Mesothelial cell of epicardium (in vitro differentiated cells): Measurements from ENCODE around the gene LYRM4. TPM values are rescaled to one million over a fixed set of nuclear protein-coding genes. Genes with fewer than 3 reads are reported as not detected.

Source experiments
- DNase-seq, 2 experiments: peaks; one replicate each; pipeline ENCODE4 v3.0.0; 2021; ENCODE audit warnings: low spot score in 2 of 2; ENCODE audit not compliant: unreplicated experiment in 2 of 2
- H3K27ac Mint-ChIP-seq: 2 replicates; pipeline ENCODE4 v1.8.0; 2021; ENCODE audit warnings: mixed read lengths
- H3K27me3 Mint-ChIP-seq: 2 replicates; pipeline ENCODE4 v1.8.0; 2021; ENCODE audit warnings: low read depth, mixed read lengths
- H3K36me3 Mint-ChIP-seq: 2 replicates; pipeline ENCODE4 v1.8.0; 2021; ENCODE audit warnings: mixed read lengths
- H3K4me1 Mint-ChIP-seq: 2 replicates; pipeline ENCODE4 v1.8.0; 2021; ENCODE audit warnings: mixed read lengths
- H3K4me3 Mint-ChIP-seq: 2 replicates; pipeline ENCODE4 v1.8.0; 2021; ENCODE audit warnings: mild to moderate bottlenecking, moderate library complexity, mixed read lengths
- H3K9me3 Mint-ChIP-seq: 2 replicates; pipeline ENCODE4 v1.8.0; 2021; ENCODE audit warnings: mixed read lengths
- total RNA-seq: library from RNA; stranded (reverse); gene quantifications from 3 replicates; pipeline ENCODE4 v1.2.1, GENCODE V29; 2021
- TF ChIP-seq, protein P1 (sequence below): fragments of 200-600 bp; sonication (generic); IDR thresholded peaks from one replicate; pipeline ENCODE4 v1.5.0; 2021; ENCODE audit warnings: antibody characterized with exemption; ENCODE audit not compliant: unreplicated experiment

LYRM4 gene
- total RNA-seq, 1 donor from 2014 or later, result 35.5 TPM

DNA sequence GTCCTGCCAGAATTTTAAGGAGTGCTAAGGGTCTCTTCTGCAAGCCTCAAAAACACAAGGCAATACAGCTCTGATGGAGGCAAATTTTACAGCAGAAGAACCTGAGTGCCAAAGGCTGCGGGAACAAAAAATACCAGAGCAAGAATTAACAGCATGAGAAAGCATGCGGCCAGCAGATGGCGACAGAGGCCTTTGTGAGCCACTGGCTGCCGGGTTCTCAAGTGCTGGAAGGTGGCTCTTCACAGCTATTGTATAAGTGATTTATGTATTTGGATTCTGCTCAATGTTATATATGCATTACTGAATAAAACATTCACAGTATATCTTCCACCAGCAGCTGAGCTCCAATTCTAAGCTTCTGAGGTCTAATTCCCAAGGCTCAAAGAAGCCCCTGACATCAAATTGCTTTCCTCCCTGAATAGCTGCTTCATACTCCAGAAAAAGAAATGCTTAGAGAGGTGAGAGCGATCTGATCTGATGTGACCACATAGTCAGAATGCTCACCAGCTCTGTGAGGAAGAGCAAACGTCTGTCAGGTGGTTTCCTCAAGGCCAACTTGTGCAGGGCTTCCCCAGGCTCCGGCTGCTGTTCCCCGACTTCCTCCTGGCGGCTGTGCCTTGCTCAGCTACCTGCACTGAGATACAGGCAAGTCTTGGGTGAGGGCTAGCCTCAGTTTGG is 117.0 kb downstream of the LYRM4 start:
- no peak overlapping the region for H3K27ac Mint-ChIP-seq
- H3K4me1 Mint-ChIP-seq, result peaks cover 26% of the 10 kb centered on the region
- H3K36me3 Mint-ChIP-seq, result no peaks in the 10 kb centered on the region
- TF ChIP-seq, protein P1, sequence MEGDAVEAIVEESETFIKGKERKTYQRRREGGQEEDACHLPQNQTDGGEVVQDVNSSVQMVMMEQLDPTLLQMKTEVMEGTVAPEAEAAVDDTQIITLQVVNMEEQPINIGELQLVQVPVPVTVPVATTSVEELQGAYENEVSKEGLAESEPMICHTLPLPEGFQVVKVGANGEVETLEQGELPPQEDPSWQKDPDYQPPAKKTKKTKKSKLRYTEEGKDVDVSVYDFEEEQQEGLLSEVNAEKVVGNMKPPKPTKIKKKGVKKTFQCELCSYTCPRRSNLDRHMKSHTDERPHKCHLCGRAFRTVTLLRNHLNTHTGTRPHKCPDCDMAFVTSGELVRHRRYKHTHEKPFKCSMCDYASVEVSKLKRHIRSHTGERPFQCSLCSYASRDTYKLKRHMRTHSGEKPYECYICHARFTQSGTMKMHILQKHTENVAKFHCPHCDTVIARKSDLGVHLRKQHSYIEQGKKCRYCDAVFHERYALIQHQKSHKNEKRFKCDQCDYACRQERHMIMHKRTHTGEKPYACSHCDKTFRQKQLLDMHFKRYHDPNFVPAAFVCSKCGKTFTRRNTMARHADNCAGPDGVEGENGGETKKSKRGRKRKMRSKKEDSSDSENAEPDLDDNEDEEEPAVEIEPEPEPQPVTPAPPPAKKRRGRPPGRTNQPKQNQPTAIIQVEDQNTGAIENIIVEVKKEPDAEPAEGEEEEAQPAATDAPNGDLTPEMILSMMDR, result peak; percentile 92
- no peaks in the 10 kb centered on the region for H3K27me3 Mint-ChIP-seq
- no peaks in the 10 kb centered on the region for H3K9me3 Mint-ChIP-seq
- DNase-seq, result peak; percentile 66 to 90
- no peak overlapping the region for H3K4me3 Mint-ChIP-seq

DNA sequence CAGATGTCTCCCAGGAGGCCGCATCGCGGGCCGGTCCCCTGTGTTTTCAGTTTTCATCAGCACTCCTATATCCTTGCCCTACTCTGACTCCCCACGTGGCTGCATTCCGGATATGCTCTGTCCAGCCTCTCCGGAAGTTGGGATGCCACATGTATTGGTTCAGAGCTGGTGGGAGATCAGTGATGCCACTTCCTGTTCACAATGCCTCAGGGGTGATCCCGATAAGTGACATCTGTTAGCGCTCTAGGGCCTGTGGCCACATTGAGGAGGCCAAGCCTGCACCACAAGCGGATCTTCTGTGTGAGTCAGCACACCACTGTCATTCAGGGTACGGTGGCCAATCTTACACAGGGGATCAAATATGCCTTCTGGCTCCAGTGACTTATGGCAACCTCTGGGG is 117.8 kb downstream of the LYRM4 start:
- TF ChIP-seq, protein P1, result no peak
- Mint-ChIP-seq H3K4me3 (no peak overlapping the region), H3K9me3 (no peaks in the 10 kb centered on the region), H3K36me3 (no peaks in the 10 kb centered on the region), H3K27me3 (no peaks in the 10 kb centered on the region), H3K27ac (no peak overlapping the region), H3K4me1 (peaks cover 26% of the 10 kb centered on the region)
- DNase-seq, result no peak

DNA sequence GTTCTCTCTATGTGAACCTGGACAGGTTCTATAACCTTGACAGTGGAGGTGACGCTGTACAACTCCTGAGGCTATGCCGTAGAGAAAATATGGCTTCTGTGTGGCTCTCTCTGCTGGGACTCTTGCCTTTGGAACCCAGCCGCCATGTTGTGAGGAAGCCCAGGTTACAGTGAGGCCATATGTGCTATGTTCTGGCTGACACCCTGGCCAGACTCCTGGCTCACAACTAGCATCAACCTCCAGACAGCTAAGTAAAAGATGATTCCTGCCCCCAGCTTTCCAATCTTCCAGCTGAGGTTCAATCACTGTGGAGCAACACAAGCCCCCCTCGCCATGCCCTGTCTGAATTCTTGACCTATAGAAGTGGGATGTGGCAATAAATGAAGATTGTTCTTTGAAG is 118.6 kb downstream of the LYRM4 start:
- Mint-ChIP-seq H3K27me3 (no peaks in the 10 kb centered on the region), H3K4me3 (no peak overlapping the region), H3K36me3 (no peaks in the 10 kb centered on the region), H3K9me3 (no peaks in the 10 kb centered on the region), H3K27ac (no peak overlapping the region), H3K4me1 (peaks cover 23% of the 10 kb centered on the region)
- DNase-seq, result no peak
- TF ChIP-seq, protein P1, result no peak

DNA sequence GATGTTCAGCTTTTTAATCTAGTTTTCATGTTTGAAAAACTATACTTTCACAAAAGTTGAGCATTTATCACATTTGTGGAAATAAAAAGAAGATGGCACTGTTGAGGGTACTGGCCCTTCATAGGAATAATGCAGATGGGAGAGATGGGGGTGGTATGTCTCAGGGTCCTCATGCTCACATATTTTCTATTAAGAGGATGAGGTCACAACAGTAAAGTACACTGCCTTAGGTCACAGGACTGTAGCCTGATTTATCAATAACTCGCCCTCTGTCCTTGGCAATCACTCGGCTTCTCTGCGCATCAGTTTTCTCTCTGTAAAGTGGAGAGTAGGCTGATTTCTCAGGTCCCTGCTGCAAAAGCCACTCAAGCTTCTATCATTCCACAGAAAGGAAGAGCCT is 119.7 kb downstream of the LYRM4 start:
- Mint-ChIP-seq H3K36me3 (peaks cover under 1% of the 10 kb centered on the region), H3K27me3 (no peaks in the 10 kb centered on the region), H3K4me3 (no peak overlapping the region), H3K9me3 (no peaks in the 10 kb centered on the region), H3K4me1 (peaks cover 12% of the 10 kb centered on the region), H3K27ac (no peak overlapping the region)
- TF ChIP-seq, protein P1, result no peak
- no peak for DNase-seq

DNA sequence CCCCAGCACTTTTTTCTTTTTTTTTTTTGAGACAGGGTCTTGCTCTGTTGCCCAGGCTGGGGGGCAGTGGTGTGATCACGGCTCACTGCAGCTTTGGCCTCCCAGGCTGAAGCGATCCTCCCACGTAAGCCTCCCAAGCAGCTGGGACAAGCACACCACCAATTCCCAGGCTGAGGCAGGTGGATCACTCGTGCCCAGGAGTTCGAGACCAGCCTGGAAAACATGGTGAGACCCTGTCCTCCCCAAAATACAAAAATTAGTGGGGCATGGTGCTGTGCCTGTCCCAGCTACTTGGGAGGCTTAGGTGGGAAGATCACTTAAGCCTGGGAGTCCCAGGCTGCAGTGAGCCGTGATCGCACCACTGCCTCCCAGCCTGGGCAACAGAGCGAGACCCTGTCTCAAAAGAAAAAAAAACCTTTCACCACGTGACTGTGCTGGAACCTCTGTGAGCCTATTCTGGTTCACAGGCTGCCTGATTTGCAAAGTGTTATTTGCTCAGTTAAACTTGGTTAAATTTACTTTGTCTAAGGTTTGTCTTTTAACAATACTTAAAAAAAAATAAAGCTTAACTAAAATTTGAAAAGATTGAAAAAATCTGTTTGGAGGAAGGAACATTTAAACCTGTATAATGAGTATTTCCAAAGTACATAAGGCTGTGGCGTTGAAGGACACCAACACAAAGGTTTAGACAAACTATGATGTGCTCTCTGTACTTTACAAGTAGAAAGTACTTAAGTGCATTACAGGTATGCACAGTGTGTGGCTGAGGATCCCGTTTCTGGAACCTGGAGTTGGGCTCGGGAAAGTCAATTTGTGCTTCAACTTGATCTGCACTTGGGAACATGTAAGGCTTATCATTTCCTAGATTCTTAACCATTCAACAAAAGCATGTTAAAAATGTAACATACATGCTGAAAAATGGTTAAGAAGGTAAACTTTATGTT is 120.7 kb downstream of the LYRM4 start:
- H3K4me3 Mint-ChIP-seq, result no peak overlapping the region
- H3K27me3 Mint-ChIP-seq, result no peaks in the 10 kb centered on the region
- TF ChIP-seq, protein P1, result no peak
- no peak for DNase-seq
- no peak overlapping the region for H3K27ac Mint-ChIP-seq
- peaks cover 4% of the 10 kb centered on the region for H3K9me3 Mint-ChIP-seq
- H3K36me3 Mint-ChIP-seq, result peaks cover 5% of the 10 kb centered on the region
- peaks cover 5% of the 10 kb centered on the region for H3K4me1 Mint-ChIP-seq
